ENCODE measurements around the gene DOCK6.

Gene DOCK6

GRCh38 chr19:11261971-11262839, at the start of gene DOCK6:
Gene DOCK6, minus strand, starts transcription at chr19:11262524. Its CDS starts 84 bp downstream, at chr19:11262440.
- H3K4me3 ChIP-seq (ENCODE audit: low read length) = peak within 1 kb of the TSS; percentile 71
- TF ChIP-seq CTCF (IDR thresholded peaks at IDR 0.05; ENCODE audit: insufficient read depth, low read depth, low read length, missing control alignments) = peak; percentile 8
- no peak for DNase-seq (ENCODE audit: low read depth)

- H3K4me3 ChIP-seq (ENCODE audit: low read length) = no peak overlapping the region
- no peak for DNase-seq (ENCODE audit: low read depth)
- TF ChIP-seq CTCF (IDR thresholded peaks at IDR 0.05; ENCODE audit: insufficient read depth, low read depth, low read length, missing control alignments) = no peak
Measured at GRCh38 chr19:11306337-11306736, 44.0 kb upstream of the DOCK6 start.

GRCh38 chr19:11304936-11305335, 42.6 kb upstream of the DOCK6 start:
- no peak overlapping the region for H3K4me3 ChIP-seq (ENCODE audit: low read length)
- no peak for DNase-seq (ENCODE audit: low read depth)
- no peak for TF ChIP-seq CTCF (IDR thresholded peaks at IDR 0.05; ENCODE audit: insufficient read depth, low read depth, low read length, missing control alignments)

GRCh38 chr19:11300811-11301120, 38.4 kb upstream of the DOCK6 start:
- no peak for TF ChIP-seq CTCF (IDR thresholded peaks at IDR 0.05; ENCODE audit: insufficient read depth, low read depth, low read length, missing control alignments)
- no peak overlapping the region for H3K4me3 ChIP-seq (ENCODE audit: low read length)
- no peak for DNase-seq (ENCODE audit: low read depth)

- no peak for TF ChIP-seq CTCF (IDR thresholded peaks at IDR 0.05; ENCODE audit: insufficient read depth, low read depth, low read length, missing control alignments)
- no peak overlapping the region for H3K4me3 ChIP-seq (ENCODE audit: low read length)
- no peak for DNase-seq (ENCODE audit: low read depth)
Measured at GRCh38 chr19:11299946-11300810, 37.9 kb upstream of the DOCK6 start.

GRCh38 chr19:11296264-11296663, 33.9 kb upstream of the DOCK6 start:
- DNase-seq (ENCODE audit: low read depth) = no peak
- H3K4me3 ChIP-seq (ENCODE audit: low read length) = no peak overlapping the region
- TF ChIP-seq CTCF (IDR thresholded peaks at IDR 0.05; ENCODE audit: insufficient read depth, low read depth, low read length, missing control alignments) = no peak
